ENCODE data around the gene GCNT1. TPM values are rescaled to one million over a fixed set of nuclear protein-coding genes. Genes with fewer than 3 reads are reported as not detected.

GCNT1 gene
- total RNA-seq, 2 donors from 2014 or later: 36.5 to 59.9 TPM

GRCh38 chr9:76438841-76439588, 20.0 kb upstream of the GCNT1 start:
- Histone ChIP-seq H3K4me3 (no peak overlapping the region), H3K27me3 (no peaks in the 10 kb centered on the region), H3K9ac (ENCODE audit: low read depth in 2 of 2, low read length in 2 of 2) (no peak overlapping the region), H3K36me3 (no peaks in the 10 kb centered on the region), H3K9me3 (no peaks in the 10 kb centered on the region), H3K27ac (no peak overlapping the region), H3K4me1 (no peaks in the 10 kb centered on the region)
- intact Hi-C loops (cut with DNase I): no loop called here
- DNase-seq: no peak
- TF ChIP-seq CTCF (IDR thresholded peaks at IDR 0.05): no peak

GRCh38 chr9:76441551-76442322, 17.2 kb upstream of the GCNT1 start:
- intact Hi-C loops (cut with DNase I): no loop called here
- no peak overlapping the region for H3K4me3 ChIP-seq
- H3K36me3 ChIP-seq: no peaks in the 10 kb centered on the region
- H3K27ac ChIP-seq: no peak overlapping the region
- no peak for TF ChIP-seq CTCF (IDR thresholded peaks at IDR 0.05)
- no peaks in the 10 kb centered on the region for H3K4me1 ChIP-seq
- no peaks in the 10 kb centered on the region for H3K9me3 ChIP-seq
- DNase-seq: no peak
- no peak overlapping the region for H3K9ac ChIP-seq (ENCODE audit: low read depth in 2 of 2, low read length in 2 of 2)
- H3K27me3 ChIP-seq: no peaks in the 10 kb centered on the region

- Histone ChIP-seq H3K36me3 (no peaks in the 10 kb centered on the region), H3K4me1 (no peaks in the 10 kb centered on the region), H3K9me3 (no peaks in the 10 kb centered on the region), H3K4me3 (no peak overlapping the region), H3K27ac (no peak overlapping the region), H3K27me3 (no peaks in the 10 kb centered on the region), H3K9ac (ENCODE audit: low read depth in 2 of 2, low read length in 2 of 2) (no peak overlapping the region)
- intact Hi-C loops (cut with DNase I): no loop called here
- no peak for TF ChIP-seq CTCF (IDR thresholded peaks at IDR 0.05)
- DNase-seq: no peak
These were observed 15.1 kb upstream of the GCNT1 start for GRCh38 chr9:76443887-76444286.

- intact Hi-C loops (cut with DNase I): no loop called here
- no peak for DNase-seq
- H3K36me3 ChIP-seq: no peaks in the 10 kb centered on the region
- H3K9ac ChIP-seq (ENCODE audit: low read depth in 2 of 2, low read length in 2 of 2): no peak overlapping the region
- H3K4me3 ChIP-seq: no peak overlapping the region
- no peaks in the 10 kb centered on the region for H3K4me1 ChIP-seq
- H3K27me3 ChIP-seq: no peaks in the 10 kb centered on the region
- no peak for TF ChIP-seq CTCF (IDR thresholded peaks at IDR 0.05)
- no peak overlapping the region for H3K27ac ChIP-seq
- H3K9me3 ChIP-seq: no peaks in the 10 kb centered on the region
These were observed 14.6 kb upstream of the GCNT1 start for GRCh38 chr9:76444322-76444929.

- Histone ChIP-seq H3K9me3 (no peaks in the 10 kb centered on the region), H3K4me1 (no peaks in the 10 kb centered on the region), H3K27me3 (no peaks in the 10 kb centered on the region), H3K9ac (ENCODE audit: low read depth in 2 of 2, low read length in 2 of 2) (no peak overlapping the region), H3K36me3 (no peaks in the 10 kb centered on the region), H3K4me3 (no peak overlapping the region), H3K27ac (no peak overlapping the region)
- intact Hi-C loops (cut with DNase I): loop anchor here (5.0 kb wide), 1 partner anchor 261 kb away; no protein-coding TSS in a partner anchor
- no peak for DNase-seq
- TF ChIP-seq CTCF (IDR thresholded peaks at IDR 0.05): no peak
These were observed 13.0 kb upstream of the GCNT1 start for GRCh38 chr9:76445976-76446375.
